ENCODE data around the gene PFKP. TPM values are rescaled to one million over a fixed set of nuclear protein-coding genes. Genes with fewer than 3 reads are reported as not detected.
A peak's percentile ranks its signal among the peaks of the same experiment; 100 is the strongest.

The PFKP gene
- total and polyA plus RNA-seq, 5 donors from 2014 or later, result 43.1 to 103 (median 52.3) TPM

DNA sequence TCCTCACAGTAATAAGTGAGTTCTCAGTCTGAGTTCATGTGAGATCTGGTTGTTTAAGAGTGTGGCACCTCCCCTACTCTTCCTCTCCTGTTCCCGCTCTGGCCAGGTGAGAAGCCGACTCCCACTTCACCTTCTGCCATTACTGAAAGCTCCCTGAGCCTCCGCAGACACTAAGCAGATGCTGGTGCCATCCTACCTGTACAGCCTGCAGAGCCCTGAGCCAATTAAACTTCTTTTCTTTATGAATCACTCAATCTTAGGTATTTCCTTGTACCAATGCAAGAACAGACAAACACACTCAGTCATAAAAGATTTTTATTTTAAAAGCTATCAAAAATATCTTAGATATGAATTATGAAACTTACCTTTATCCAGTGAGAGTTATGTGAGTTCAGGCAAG lies 39.5 kb upstream of the PFKP start:
- H3K4me3 ChIP-seq (ENCODE audit: low read depth, low read length), result no peak overlapping the region
- Mint-ChIP-seq H3K36me3 (no peaks in the 10 kb centered on the region), H3K4me3 (no peak overlapping the region), H3K27ac (no peak overlapping the region), H3K9me3 (peaks cover 0 to 6% (median 0%) of the 10 kb centered on the region in 7 donors), H3K4me1 (no peaks in the 10 kb centered on the region), H3K27me3 (peaks cover 50% of the 10 kb centered on the region)
- no peaks in the 10 kb centered on the region for H3K36me3 ChIP-seq (ENCODE audit: control insufficient read depth, insufficient read depth, low read length)
- peaks cover 5% of the 10 kb centered on the region for H3K27me3 ChIP-seq (ENCODE audit: control insufficient read depth, insufficient read depth, low read length)
- H3K9me3 ChIP-seq (ENCODE audit: control insufficient read depth in 2 of 2, low read length in 2 of 2), result no peaks in the 10 kb centered on the region
- ATAC-seq (ENCODE audit: low read depth in 2 of 2), result no peak
- H3K4me1 ChIP-seq (ENCODE audit: control insufficient read depth, insufficient read depth, low read length, poor library complexity, severe bottlenecking), result no peaks in the 10 kb centered on the region
- no peak for DNase-seq
- no peak overlapping the region for H3K27ac ChIP-seq (ENCODE audit: insufficient read depth, low read length, poor library complexity, severe bottlenecking)

GRCh38 chr10:3028441-3028840 lies 38.9 kb upstream of the PFKP start:
- H3K27ac Mint-ChIP-seq, result no peak overlapping the region
- H3K4me3 ChIP-seq (ENCODE audit: low read depth, low read length), result no peak overlapping the region

GRCh38 chr10:3030765-3031164 lies 36.6 kb upstream of the PFKP start:
- peaks cover 55% of the 10 kb centered on the region for H3K27me3 Mint-ChIP-seq
- Histone ChIP-seq H3K36me3 (ENCODE audit: control insufficient read depth, insufficient read depth, low read length) (no peaks in the 10 kb centered on the region), H3K9me3 (ENCODE audit: control insufficient read depth in 2 of 2, low read length in 2 of 2) (no peaks in the 10 kb centered on the region), H3K27ac (ENCODE audit: insufficient read depth, low read length, poor library complexity, severe bottlenecking) (no peak overlapping the region), H3K4me1 (ENCODE audit: control insufficient read depth, insufficient read depth, low read length, poor library complexity, severe bottlenecking) (no peaks in the 10 kb centered on the region), H3K4me3 (ENCODE audit: low read depth, low read length) (no peak overlapping the region), H3K27me3 (ENCODE audit: control insufficient read depth, insufficient read depth, low read length) (peaks cover 5% of the 10 kb centered on the region)
- DNase-seq, result no peak
- no peak overlapping the region for H3K4me3 Mint-ChIP-seq
- peaks cover 0 to 1% (median 0%) of the 10 kb centered on the region in 7 donors for H3K9me3 Mint-ChIP-seq
- no peaks in the 10 kb centered on the region for H3K36me3 Mint-ChIP-seq
- H3K4me1 Mint-ChIP-seq, result no peaks in the 10 kb centered on the region
- ATAC-seq (ENCODE audit: low read depth in 2 of 2), result no peak
- no peak overlapping the region for H3K27ac Mint-ChIP-seq

More at GRCh38 chr10:3028441-3028840, 38.9 kb upstream of the PFKP start:
- Mint-ChIP-seq H3K27me3 (peaks cover 50% of the 10 kb centered on the region), H3K36me3 (no peaks in the 10 kb centered on the region), H3K9me3 (peaks cover 0 to 2% (median 0%) of the 10 kb centered on the region in 7 donors), H3K4me3 (no peak overlapping the region), H3K4me1 (no peaks in the 10 kb centered on the region)
- ATAC-seq (ENCODE audit: low read depth in 2 of 2) (no peak), DNase-seq (no peak)
- H3K27ac ChIP-seq (ENCODE audit: insufficient read depth, low read length, poor library complexity, severe bottlenecking), result no peak overlapping the region
- H3K9me3 ChIP-seq (ENCODE audit: control insufficient read depth in 2 of 2, low read length in 2 of 2), result no peaks in the 10 kb centered on the region
- no peaks in the 10 kb centered on the region for H3K36me3 ChIP-seq (ENCODE audit: control insufficient read depth, insufficient read depth, low read length)
- peaks cover 7% of the 10 kb centered on the region for H3K27me3 ChIP-seq (ENCODE audit: control insufficient read depth, insufficient read depth, low read length)
- no peaks in the 10 kb centered on the region for H3K4me1 ChIP-seq (ENCODE audit: control insufficient read depth, insufficient read depth, low read length, poor library complexity, severe bottlenecking)

GRCh38 chr10:3031490-3031889 lies 35.9 kb upstream of the PFKP start:
- H3K36me3 Mint-ChIP-seq, result no peaks in the 10 kb centered on the region
- peaks cover 54% of the 10 kb centered on the region for H3K27me3 Mint-ChIP-seq
- H3K27me3 ChIP-seq (ENCODE audit: control insufficient read depth, insufficient read depth, low read length), result peaks cover 5% of the 10 kb centered on the region

DNA sequence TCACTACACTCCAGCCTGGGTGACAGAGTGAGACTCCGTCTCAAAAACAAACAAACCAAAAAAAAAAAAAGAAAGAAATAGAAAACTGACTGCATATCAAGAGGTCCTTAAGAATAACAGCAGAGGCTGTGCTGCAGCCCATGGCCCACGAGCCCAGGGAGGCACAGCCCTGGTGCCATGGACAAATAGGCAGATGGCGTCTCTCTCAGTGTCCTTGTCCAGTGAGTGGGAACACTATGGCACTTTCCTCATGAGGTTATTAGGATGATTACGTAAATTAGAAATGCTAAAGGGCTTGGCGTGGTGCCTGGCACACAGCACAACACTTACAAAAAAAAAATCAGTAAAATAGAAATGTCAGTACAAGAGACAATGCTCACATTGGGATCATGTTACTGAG lies 33.4 kb upstream of the PFKP start:
- peaks cover 0 to 4% (median 0%) of the 10 kb centered on the region in 4 donors for H3K4me1 Mint-ChIP-seq
- no peaks in the 10 kb centered on the region for H3K36me3 Mint-ChIP-seq
- Histone ChIP-seq H3K36me3 (ENCODE audit: control insufficient read depth, insufficient read depth, low read length) (no peaks in the 10 kb centered on the region), H3K4me3 (ENCODE audit: low read depth, low read length) (no peak overlapping the region), H3K4me1 (ENCODE audit: control insufficient read depth, insufficient read depth, low read length, poor library complexity, severe bottlenecking) (no peaks in the 10 kb centered on the region), H3K27me3 (ENCODE audit: control insufficient read depth, insufficient read depth, low read length) (peaks cover 12% of the 10 kb centered on the region), H3K27ac (ENCODE audit: insufficient read depth, low read length, poor library complexity, severe bottlenecking) (no peak overlapping the region), H3K9me3 (ENCODE audit: control insufficient read depth in 2 of 2, low read length in 2 of 2) (peaks cover 0 to 2% of the 10 kb centered on the region in 2 experiments)
- H3K9me3 Mint-ChIP-seq, result peaks cover 0 to 11% (median 3%) of the 10 kb centered on the region in 7 donors
- H3K27ac Mint-ChIP-seq, result no peak overlapping the region
- no peak for ATAC-seq (ENCODE audit: low read depth in 2 of 2)
- no peak overlapping the region for H3K4me3 Mint-ChIP-seq
- no peak for DNase-seq
- peaks cover 54% of the 10 kb centered on the region for H3K27me3 Mint-ChIP-seq

More at GRCh38 chr10:3031490-3031889, 35.9 kb upstream of the PFKP start:
- Histone ChIP-seq H3K4me1 (ENCODE audit: control insufficient read depth, insufficient read depth, low read length, poor library complexity, severe bottlenecking) (no peaks in the 10 kb centered on the region), H3K4me3 (ENCODE audit: low read depth, low read length) (no peak overlapping the region), H3K36me3 (ENCODE audit: control insufficient read depth, insufficient read depth, low read length) (no peaks in the 10 kb centered on the region), H3K27ac (ENCODE audit: insufficient read depth, low read length, poor library complexity, severe bottlenecking) (no peak overlapping the region), H3K9me3 (ENCODE audit: control insufficient read depth in 2 of 2, low read length in 2 of 2) (no peaks in the 10 kb centered on the region)
- Mint-ChIP-seq H3K27ac (no peak overlapping the region), H3K4me3 (no peak overlapping the region), H3K4me1 (peaks cover 0 to 4% (median 0%) of the 10 kb centered on the region in 4 donors), H3K9me3 (peaks cover 0 to 3% (median 0%) of the 10 kb centered on the region in 7 donors)
- no peak for ATAC-seq (ENCODE audit: low read depth in 2 of 2)
- DNase-seq, result no peak

DNA sequence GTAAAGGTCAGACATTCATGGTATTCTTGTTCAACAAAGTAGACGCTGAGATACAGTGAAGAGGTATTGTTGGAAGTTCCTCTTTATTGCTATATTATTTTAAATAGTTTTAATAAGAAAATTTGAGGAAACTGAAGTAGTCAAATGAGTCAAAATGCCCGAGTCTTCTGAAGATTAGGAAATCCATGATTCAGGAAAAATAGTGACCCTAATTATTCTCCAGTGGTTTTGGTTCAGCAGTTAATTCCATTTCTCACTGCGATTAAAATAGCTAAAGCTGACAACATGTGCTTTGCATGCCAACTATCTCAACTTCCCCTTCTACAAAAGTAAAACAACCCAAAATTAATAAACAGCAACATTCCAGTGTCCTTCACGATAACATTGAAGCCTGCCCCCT lies 32.7 kb upstream of the PFKP start:
- H3K9me3 Mint-ChIP-seq, result peaks cover 0 to 13% (median 3%) of the 10 kb centered on the region in 7 donors
- H3K27me3 Mint-ChIP-seq, result peaks cover 51% of the 10 kb centered on the region
- no peak for ATAC-seq (ENCODE audit: low read depth in 2 of 2)
- Histone ChIP-seq H3K4me3 (ENCODE audit: low read depth, low read length) (no peak overlapping the region), H3K27me3 (ENCODE audit: control insufficient read depth, insufficient read depth, low read length) (peaks cover 9% of the 10 kb centered on the region), H3K4me1 (ENCODE audit: control insufficient read depth, insufficient read depth, low read length, poor library complexity, severe bottlenecking) (no peaks in the 10 kb centered on the region), H3K9me3 (ENCODE audit: control insufficient read depth in 2 of 2, low read length in 2 of 2) (peaks cover 0 to 4% of the 10 kb centered on the region in 2 experiments), H3K27ac (ENCODE audit: insufficient read depth, low read length, poor library complexity, severe bottlenecking) (no peak overlapping the region), H3K36me3 (ENCODE audit: control insufficient read depth, insufficient read depth, low read length) (no peaks in the 10 kb centered on the region)
- H3K4me1 Mint-ChIP-seq, result peaks cover 0 to 4% (median 0%) of the 10 kb centered on the region in 4 donors
- H3K4me3 Mint-ChIP-seq, result no peak overlapping the region
- no peaks in the 10 kb centered on the region for H3K36me3 Mint-ChIP-seq
- no peak overlapping the region for H3K27ac Mint-ChIP-seq
- no peak for DNase-seq

- H3K27ac Mint-ChIP-seq, result no peak overlapping the region
- peaks cover 41% of the 10 kb centered on the region for H3K27me3 Mint-ChIP-seq
- no peak overlapping the region for H3K4me3 Mint-ChIP-seq
- DNase-seq (peak in 1 of 3 donors; percentile 20), ATAC-seq (ENCODE audit: low read depth in 2 of 2) (no peak)
- Histone ChIP-seq H3K36me3 (ENCODE audit: control insufficient read depth, insufficient read depth, low read length) (no peaks in the 10 kb centered on the region), H3K4me1 (ENCODE audit: control insufficient read depth, insufficient read depth, low read length, poor library complexity, severe bottlenecking) (no peaks in the 10 kb centered on the region), H3K9me3 (ENCODE audit: control insufficient read depth in 2 of 2, low read length in 2 of 2) (peaks cover 0 to 4% of the 10 kb centered on the region in 2 experiments), H3K27ac (ENCODE audit: insufficient read depth, low read length, poor library complexity, severe bottlenecking) (no peak overlapping the region), H3K4me3 (ENCODE audit: low read depth, low read length) (no peak overlapping the region), H3K27me3 (ENCODE audit: control insufficient read depth, insufficient read depth, low read length) (peaks cover 9% of the 10 kb centered on the region)
- peaks cover 0 to 4% (median 0%) of the 10 kb centered on the region in 4 donors for H3K4me1 Mint-ChIP-seq
- H3K9me3 Mint-ChIP-seq, result peaks cover 0 to 13% (median 4%) of the 10 kb centered on the region in 7 donors
- H3K36me3 Mint-ChIP-seq, result no peaks in the 10 kb centered on the region
These were observed 31.0 kb upstream of the PFKP start for GRCh38 chr10:3036155-3037021.

All from CD4-positive, CD25-positive, alpha-beta regulatory T cell (primary cell).